ENCODE data around the gene KDELR3.

DNA sequence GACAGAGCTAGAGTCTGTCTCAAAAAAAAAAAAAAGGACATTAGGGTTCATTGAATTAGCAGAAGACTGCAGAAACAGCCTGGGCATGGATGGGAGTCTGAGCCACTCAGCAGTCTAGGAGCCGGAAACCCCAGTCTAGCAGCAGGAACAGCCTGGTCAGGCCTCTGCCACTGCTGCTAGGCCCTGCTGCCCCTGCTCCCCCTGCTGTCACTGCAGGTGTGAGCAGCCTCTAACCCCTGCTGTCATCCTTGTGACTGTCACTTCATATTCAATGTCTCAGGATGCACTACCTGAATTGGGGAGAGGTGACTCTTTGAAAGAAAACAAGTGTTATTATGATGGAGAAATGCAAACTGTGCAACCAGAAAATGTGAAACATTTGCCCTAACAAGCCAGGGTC is 45.2 kb downstream of the KDELR3 start:
- TF ChIP-seq EGR1 (IDR thresholded peaks at IDR 0.05; ENCODE audit: borderline replicate concordance in 1 of 2, low read depth in 2 of 2, low read length in 2 of 2) (no peak), TAF1 (IDR thresholded peaks at IDR 0.05; ENCODE audit: borderline replicate concordance, low read depth, low read length) (no peak), SRF (IDR thresholded peaks at IDR 0.05; ENCODE audit: low read depth in 2 of 2, low read length in 2 of 2) (no peak), ETV6 (conservative IDR thresholded peaks at IDR 0.05 in 1 of 2, IDR thresholded peaks at IDR 0.05 in 1 of 2; ENCODE audit: borderline replicate concordance in 1 of 2, low read depth in 1 of 2) (no peak), EP300 (IDR thresholded peaks at IDR 0.05; ENCODE audit: borderline replicate concordance in 1 of 2, control insufficient read depth in 1 of 2, low read depth in 2 of 2, low read length in 2 of 2) (no peak), POLR2A (IDR thresholded peaks at IDR 0.05; ENCODE audit: low read depth, low read length) (no peak), CREB1 (IDR thresholded peaks at IDR 0.05; ENCODE audit: low read depth) (no peak), EZH2 (IDR thresholded peaks at IDR 0.05; ENCODE audit: borderline replicate concordance, control insufficient read depth, low read depth, low read length) (no peak), IRF4 (IDR thresholded peaks at IDR 0.05; ENCODE audit: low read depth, low read length) (no peak), NFYA (IDR thresholded peaks at IDR 0.05; ENCODE audit: borderline replicate concordance, low read depth, low read length) (no peak)
- TF ChIP-seq, protein P1, sequence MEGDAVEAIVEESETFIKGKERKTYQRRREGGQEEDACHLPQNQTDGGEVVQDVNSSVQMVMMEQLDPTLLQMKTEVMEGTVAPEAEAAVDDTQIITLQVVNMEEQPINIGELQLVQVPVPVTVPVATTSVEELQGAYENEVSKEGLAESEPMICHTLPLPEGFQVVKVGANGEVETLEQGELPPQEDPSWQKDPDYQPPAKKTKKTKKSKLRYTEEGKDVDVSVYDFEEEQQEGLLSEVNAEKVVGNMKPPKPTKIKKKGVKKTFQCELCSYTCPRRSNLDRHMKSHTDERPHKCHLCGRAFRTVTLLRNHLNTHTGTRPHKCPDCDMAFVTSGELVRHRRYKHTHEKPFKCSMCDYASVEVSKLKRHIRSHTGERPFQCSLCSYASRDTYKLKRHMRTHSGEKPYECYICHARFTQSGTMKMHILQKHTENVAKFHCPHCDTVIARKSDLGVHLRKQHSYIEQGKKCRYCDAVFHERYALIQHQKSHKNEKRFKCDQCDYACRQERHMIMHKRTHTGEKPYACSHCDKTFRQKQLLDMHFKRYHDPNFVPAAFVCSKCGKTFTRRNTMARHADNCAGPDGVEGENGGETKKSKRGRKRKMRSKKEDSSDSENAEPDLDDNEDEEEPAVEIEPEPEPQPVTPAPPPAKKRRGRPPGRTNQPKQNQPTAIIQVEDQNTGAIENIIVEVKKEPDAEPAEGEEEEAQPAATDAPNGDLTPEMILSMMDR (IDR thresholded peaks at IDR 0.05 in 2 of 3, conservative IDR thresholded peaks at IDR 0.05 in 1 of 3; ENCODE audit: control insufficient read depth in 2 of 3, extremely low read depth in 1 of 3, insufficient read depth in 1 of 3, low read depth in 3 of 3, low read length in 3 of 3), result peak; percentile 41 to 62 (median 46); a peak in 5 of 6 replicates
